Muscle layer of duodenum (tissue), 2 donors: ENCODE data around the gene CIPC.

Source experiments
- H3K27ac ChIP-seq: one replicate; pipeline ENCODE4 v1.7.0; 2013; ENCODE audit warnings: mild to moderate bottlenecking, low read length
- H3K27me3 ChIP-seq: one replicate; pipeline ENCODE4 v1.7.0; 2013; ENCODE audit warnings: low read depth, mild to moderate bottlenecking, control low read depth, low read length
- H3K36me3 ChIP-seq, 2 donors: one replicate each; pipeline ENCODE4 v1.7.0; 2013; ENCODE audit warnings: low read length in 2 of 2, control low read depth in 1 of 2, mild to moderate bottlenecking in 1 of 2; ENCODE audit not compliant: insufficient read depth in 2 of 2, control insufficient read depth in 1 of 2
- H3K4me1 ChIP-seq, 2 donors: one replicate each; pipeline ENCODE4 v1.7.0; 2013; ENCODE audit warnings: low read length in 2 of 2, mild to moderate bottlenecking in 2 of 2, control low read depth in 1 of 2, moderate library complexity in 1 of 2; ENCODE audit not compliant: insufficient read depth in 2 of 2, control insufficient read depth in 1 of 2
- H3K4me3 ChIP-seq, 2 donors: one replicate each; pipeline ENCODE4 v1.7.0; 2013; ENCODE audit warnings: low read length in 2 of 2, low read depth in 1 of 2, mild to moderate bottlenecking in 1 of 2
- H3K9me3 ChIP-seq, 2 donors: one replicate each; pipeline ENCODE4 v1.7.0; 2013; ENCODE audit warnings: low read length in 2 of 2, control low read depth in 1 of 2, mild to moderate bottlenecking in 1 of 2; ENCODE audit not compliant: control insufficient read depth in 1 of 2
- donor health status: healthy.

Gene CIPC

GRCh38 chr14:77105145-77105939 is 7.3 kb downstream of the CIPC start:
- no peaks in the 10 kb centered on the region for H3K9me3 ChIP-seq
- H3K4me3 ChIP-seq = no peak overlapping the region
- H3K4me1 ChIP-seq = peaks cover 0 to 69% of the 10 kb centered on the region in 2 donors
- no peaks in the 10 kb centered on the region for H3K27me3 ChIP-seq
- no peak overlapping the region for H3K27ac ChIP-seq
- H3K36me3 ChIP-seq = peaks cover 9 to 19% of the 10 kb centered on the region in 2 donors

- Histone ChIP-seq H3K9me3 (no peaks in the 10 kb centered on the region), H3K4me1 (peaks cover 4 to 67% of the 10 kb centered on the region in 2 donors), H3K4me3 (no peak overlapping the region), H3K27me3 (no peaks in the 10 kb centered on the region), H3K36me3 (peaks cover 9 to 23% of the 10 kb centered on the region in 2 donors), H3K27ac (no peak overlapping the region)
These were observed 8.6 kb downstream of the CIPC start for GRCh38 chr14:77106666-77107065.

- no peak overlapping the region for H3K27ac ChIP-seq
- H3K36me3 ChIP-seq = peaks cover 9 to 27% of the 10 kb centered on the region in 2 donors
- H3K4me3 ChIP-seq = no peak overlapping the region
- H3K9me3 ChIP-seq = no peaks in the 10 kb centered on the region
- H3K27me3 ChIP-seq = no peaks in the 10 kb centered on the region
- H3K4me1 ChIP-seq = peaks cover 4 to 67% of the 10 kb centered on the region in 2 donors
These were observed 9.2 kb downstream of the CIPC start for GRCh38 chr14:77107228-77107627.

- Histone ChIP-seq H3K27ac (no peak overlapping the region), H3K9me3 (no peaks in the 10 kb centered on the region), H3K36me3 (peaks cover 15 to 38% of the 10 kb centered on the region in 2 donors), H3K4me1 (peaks cover 4 to 54% of the 10 kb centered on the region in 2 donors), H3K27me3 (no peaks in the 10 kb centered on the region), H3K4me3 (no peak overlapping the region)
These were observed 10.7 kb downstream of the CIPC start for GRCh38 chr14:77108753-77109152.

GRCh38 chr14:77109656-77110055 is 11.6 kb downstream of the CIPC start:
- peaks cover 4 to 45% of the 10 kb centered on the region in 2 donors for H3K4me1 ChIP-seq
- peaks cover 24 to 47% of the 10 kb centered on the region in 2 donors for H3K36me3 ChIP-seq
- no peak overlapping the region for H3K4me3 ChIP-seq
- no peaks in the 10 kb centered on the region for H3K9me3 ChIP-seq
- no peak overlapping the region for H3K27ac ChIP-seq
- no peaks in the 10 kb centered on the region for H3K27me3 ChIP-seq

- H3K27me3 ChIP-seq = no peaks in the 10 kb centered on the region
- no peak overlapping the region for H3K4me3 ChIP-seq
- peaks cover 4 to 40% of the 10 kb centered on the region in 2 donors for H3K4me1 ChIP-seq
- H3K9me3 ChIP-seq = no peaks in the 10 kb centered on the region
- H3K27ac ChIP-seq = peak overlapping the region; percentile 74
- peaks cover 31 to 53% of the 10 kb centered on the region in 2 donors for H3K36me3 ChIP-seq
These were observed 12.2 kb downstream of the CIPC start for GRCh38 chr14:77110286-77110685.

- peaks cover 32 to 51% of the 10 kb centered on the region in 2 donors for H3K36me3 ChIP-seq
- H3K4me1 ChIP-seq = peaks cover 4 to 34% of the 10 kb centered on the region in 2 donors
- H3K27ac ChIP-seq = peak overlapping the region; percentile 74
- H3K27me3 ChIP-seq = no peaks in the 10 kb centered on the region
- H3K4me3 ChIP-seq = no peak overlapping the region
- no peaks in the 10 kb centered on the region for H3K9me3 ChIP-seq
These were observed 13.0 kb downstream of the CIPC start for GRCh38 chr14:77111021-77111420.

GRCh38 chr14:77113644-77114043 is 15.6 kb downstream of the CIPC start:
- peaks cover 28 to 44% of the 10 kb centered on the region in 2 donors for H3K36me3 ChIP-seq
- H3K4me1 ChIP-seq = peaks cover 4 to 24% of the 10 kb centered on the region in 2 donors
- no peak overlapping the region for H3K27ac ChIP-seq

GRCh38 chr14:77114609-77115008 is 16.6 kb downstream of the CIPC start:
- peaks cover 4 to 23% of the 10 kb centered on the region in 2 donors for H3K4me1 ChIP-seq
- H3K27ac ChIP-seq = no peak overlapping the region
- H3K27me3 ChIP-seq = no peaks in the 10 kb centered on the region
- H3K9me3 ChIP-seq = no peaks in the 10 kb centered on the region
- H3K4me3 ChIP-seq = no peak overlapping the region
- peaks cover 28 to 42% of the 10 kb centered on the region in 2 donors for H3K36me3 ChIP-seq

More at GRCh38 chr14:77113644-77114043, 15.6 kb downstream of the CIPC start:
- H3K9me3 ChIP-seq = no peaks in the 10 kb centered on the region
- no peaks in the 10 kb centered on the region for H3K27me3 ChIP-seq
- no peak overlapping the region for H3K4me3 ChIP-seq

- Histone ChIP-seq H3K36me3 (peaks cover 23 to 34% of the 10 kb centered on the region in 2 donors), H3K27me3 (no peaks in the 10 kb centered on the region), H3K27ac (no peak overlapping the region), H3K9me3 (no peaks in the 10 kb centered on the region), H3K4me1 (peaks cover 4 to 17% of the 10 kb centered on the region in 2 donors), H3K4me3 (no peak overlapping the region)
These were observed 18.2 kb downstream of the CIPC start for GRCh38 chr14:77116172-77116817.

GRCh38 chr14:77119851-77120250 is 21.8 kb downstream of the CIPC start:
- Histone ChIP-seq H3K9me3 (no peaks in the 10 kb centered on the region), H3K27me3 (no peaks in the 10 kb centered on the region), H3K27ac (no peak overlapping the region), H3K36me3 (peaks cover 5% of the 10 kb centered on the region in 2 donors), H3K4me1 (peaks cover 25 to 31% of the 10 kb centered on the region in 2 donors), H3K4me3 (no peak overlapping the region)
